Neuronal stem cell (in vitro differentiated cells): ENCODE results near the gene PRXL2A.
"Not testable (repeated sequence)": the region's sequence is repeated elsewhere in the genome, so short reads cannot be mapped to it uniquely, and the experiment has no call there.

Experiments used
- DNase-seq: peaks from one replicate; pipeline ENCODE4 v3.0.0-alpha.2; 2013; ENCODE audit warnings: low spot score
- H2AFZ ChIP-seq: one replicate; pipeline ENCODE4 v1.6.1; 2013; ENCODE audit warnings: mild to moderate bottlenecking, low read length, inconsistent platforms
- H2AK5ac ChIP-seq: 2 replicates; pipeline ENCODE4 v1.6.1; 2013; ENCODE audit warnings: low read depth, mild to moderate bottlenecking, inconsistent platforms, low read length, moderate library complexity, mixed read lengths
- H2BK120ac ChIP-seq: 2 replicates; pipeline ENCODE4 v1.6.1; 2013; ENCODE audit warnings: low read depth, mild to moderate bottlenecking, inconsistent platforms, low read length, moderate library complexity, mixed read lengths
- H2BK12ac ChIP-seq: one replicate; pipeline ENCODE4 v1.6.1; 2013; ENCODE audit warnings: low read length, inconsistent platforms
- H2BK15ac ChIP-seq: 2 replicates; pipeline ENCODE4 v1.6.1; 2013; ENCODE audit warnings: mild to moderate bottlenecking, low read length, inconsistent platforms, mixed read lengths
- H2BK5ac ChIP-seq: one replicate; pipeline ENCODE4 v1.6.1; 2013; ENCODE audit warnings: inconsistent platforms, mild to moderate bottlenecking, low read length, moderate library complexity
- H3K14ac ChIP-seq: one replicate; pipeline ENCODE4 v1.6.1; 2013; ENCODE audit warnings: low read length, inconsistent platforms
- H3K18ac ChIP-seq: 2 replicates; pipeline ENCODE4 v1.6.1; 2013; ENCODE audit warnings: low read length, inconsistent platforms
- H3K23ac ChIP-seq: 2 replicates; pipeline ENCODE4 v1.6.1; 2013; ENCODE audit warnings: low read depth, mild to moderate bottlenecking, mixed read lengths, low read length, inconsistent platforms; ENCODE audit not compliant: poor library complexity
- H3K27ac ChIP-seq: replicated peaks from 3 replicates; pipeline ENCODE4 v1.5.1; 2013; ENCODE audit warnings: low read length, inconsistent platforms
- H3K27me3 ChIP-seq, 3 experiments: 2 replicates each; pipeline ENCODE4 v1.6.1; 2013; ENCODE audit warnings: low read length in 3 of 3, mild to moderate bottlenecking in 2 of 3, inconsistent platforms in 1 of 3, low read depth in 1 of 3, mixed read lengths in 1 of 3, moderate library complexity in 1 of 3; ENCODE audit not compliant: control insufficient read depth in 3 of 3, insufficient read depth in 3 of 3
- H3K36me3 ChIP-seq, 2 donors: replicated peaks in 1 of 2; 2 replicates each; pipeline ENCODE4 v1.6.1; 2013; ENCODE audit warnings: low read length in 2 of 2; ENCODE audit not compliant: control insufficient read depth in 2 of 2, insufficient read depth in 2 of 2
- H3K4ac ChIP-seq: 2 replicates; pipeline ENCODE4 v1.6.1; 2013; ENCODE audit warnings: inconsistent platforms, mild to moderate bottlenecking, low read length, moderate library complexity
- H3K4me1 ChIP-seq, 2 donors: 1 replicate in 1 of 2; 2 replicates in 1 of 2; pipeline ENCODE4 v1.6.1; 2013; ENCODE audit warnings: low read length in 2 of 2, low read depth in 1 of 2; ENCODE audit not compliant: control insufficient read depth in 2 of 2, insufficient read depth in 1 of 2
- H3K4me2 ChIP-seq: one replicate; pipeline ENCODE4 v1.6.1; 2013; ENCODE audit warnings: mild to moderate bottlenecking, low read length, inconsistent platforms; ENCODE audit not compliant: insufficient read depth, poor library complexity, severe bottlenecking
- H3K4me3 ChIP-seq, 2 donors: 2 replicates each; pipeline ENCODE4 v1.5.1; 2013; ENCODE audit warnings: low read length in 2 of 2, mild to moderate bottlenecking in 2 of 2, inconsistent platforms in 1 of 2, moderate library complexity in 1 of 2
- H3K79me1 ChIP-seq: one replicate; pipeline ENCODE4 v1.6.1; 2013; ENCODE audit warnings: low read depth, mild to moderate bottlenecking, inconsistent platforms, low read length, moderate library complexity
- H3K9ac ChIP-seq: one replicate; pipeline ENCODE4 v1.6.1; 2013; ENCODE audit warnings: mild to moderate bottlenecking, low read depth, low read length, inconsistent platforms; ENCODE audit not compliant: poor library complexity
- H3K9me3 ChIP-seq, 2 donors: replicated peaks in 1 of 2; 2 replicates each; pipeline versions ENCODE3 to v1.6.1; 2013; ENCODE audit warnings: low read length in 2 of 2, mild to moderate bottlenecking in 2 of 2, inconsistent platforms in 1 of 2, low read depth in 1 of 2, mixed read lengths in 1 of 2, moderate library complexity in 1 of 2; ENCODE audit not compliant: control insufficient read depth in 2 of 2, insufficient read depth in 1 of 2
- H4K8ac ChIP-seq: one replicate; pipeline ENCODE4 v1.6.1; 2013; ENCODE audit warnings: low read depth, mild to moderate bottlenecking, inconsistent platforms, low read length, moderate library complexity
- H4K91ac ChIP-seq: one replicate; pipeline ENCODE4 v1.6.1; 2013; ENCODE audit warnings: low read length, low read depth, mild to moderate bottlenecking, inconsistent platforms; ENCODE audit not compliant: poor library complexity
- WGBS, 2 donors: extraction: QIAGEN DNeasy Blood & Tissue Kit; methylation state at CpG; one replicate each; pipeline ENCODE4 v1.1.7; 2013; ENCODE audit warnings: missing lambda C conversion rate in 2 of 2, mixed read lengths in 1 of 2; ENCODE audit not compliant: insufficient read length in 2 of 2, insufficient replicate concordance in 1 of 2; ENCODE audit errors: extremely low coverage in 2 of 2; 5-methylcytosine and 5-hydroxymethylcytosine counted together

PRXL2A gene

DNA sequence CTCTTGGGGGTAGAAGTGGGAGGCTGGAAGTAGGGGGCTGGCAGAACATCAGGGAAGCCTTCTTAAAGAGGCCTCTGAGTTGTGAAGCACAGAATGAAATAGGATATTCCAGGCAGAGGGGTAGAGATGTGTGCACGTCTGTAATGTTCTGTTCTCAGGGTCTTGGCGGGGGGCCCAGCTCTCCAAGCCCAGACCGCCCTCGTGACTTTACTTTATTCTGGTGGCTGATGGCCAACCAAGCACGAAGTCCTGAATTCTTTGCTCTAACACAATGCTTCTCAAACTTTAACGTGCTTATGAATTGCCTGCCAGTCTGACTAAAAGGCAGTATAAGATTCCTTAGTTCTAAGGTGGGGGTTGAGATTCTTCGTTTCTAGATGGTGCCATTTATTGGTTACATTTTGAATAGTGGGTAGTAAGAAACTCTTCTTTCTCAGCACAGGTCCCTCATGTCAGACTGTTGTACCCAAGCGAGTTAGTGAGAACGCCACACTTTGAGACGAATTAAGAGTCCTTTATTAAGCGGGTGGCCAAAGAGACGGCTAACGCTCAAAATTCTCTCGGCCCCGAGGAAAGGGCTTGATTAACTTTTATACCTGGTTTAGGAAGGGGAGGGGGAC is 8.2 kb downstream of the PRXL2A start:
- H3K27ac ChIP-seq = peak overlapping the region; percentile 21
- H3K4me3 ChIP-seq = no peak overlapping the region
- no peak overlapping the region for H3K18ac ChIP-seq
- no peaks in the 10 kb centered on the region for H3K9me3 ChIP-seq
- H2BK5ac ChIP-seq = no peak overlapping the region
- no peak overlapping the region for H4K8ac ChIP-seq
- H2AK5ac ChIP-seq = no peak overlapping the region
- no CpG with 5 or more reads among the region's 15 CpGs for WGBS, 2 donors
- H2AFZ ChIP-seq = no peak overlapping the region
- DNase-seq = no peak
- H3K4ac ChIP-seq = no peak overlapping the region
- H3K14ac ChIP-seq = no peak overlapping the region
- H3K27me3 ChIP-seq = no peaks in the 10 kb centered on the region
- no peak overlapping the region for H4K91ac ChIP-seq
- no peak overlapping the region for H2BK12ac ChIP-seq
- no peak overlapping the region for H3K9ac ChIP-seq
- no peak overlapping the region for H3K4me2 ChIP-seq
- H2BK15ac ChIP-seq = no peak overlapping the region
- peaks cover 6 to 50% of the 10 kb centered on the region in 2 donors for H3K36me3 ChIP-seq
- H3K79me1 ChIP-seq = peaks cover 12% of the 10 kb centered on the region
- peaks cover 14 to 34% of the 10 kb centered on the region in 2 donors for H3K4me1 ChIP-seq
- H2BK120ac ChIP-seq = no peak overlapping the region
- no peak overlapping the region for H3K23ac ChIP-seq

DNA sequence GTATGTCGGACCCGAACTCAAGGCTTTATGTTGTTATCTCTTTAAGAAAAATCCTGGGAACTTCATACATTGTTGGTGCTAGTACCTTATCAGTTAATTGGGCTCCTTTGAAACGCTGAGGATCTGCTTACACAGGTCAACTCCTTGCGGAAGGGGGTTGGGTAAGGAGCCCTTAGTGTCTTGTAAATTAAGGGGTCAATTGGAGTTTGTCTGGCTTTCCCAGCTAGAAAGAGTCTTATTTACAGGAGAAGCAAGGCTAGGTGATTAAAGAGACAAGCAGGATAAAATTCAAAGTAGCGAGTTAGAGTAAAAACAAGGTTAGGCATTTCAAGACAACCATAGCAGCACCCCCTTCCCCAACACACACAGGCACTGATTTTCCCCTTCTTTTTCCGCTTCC is 8.9 kb downstream of the PRXL2A start:
- H2BK5ac ChIP-seq, H3K4me3 ChIP-seq, H2BK15ac ChIP-seq, H3K14ac ChIP-seq, H3K9ac ChIP-seq, H3K27me3 ChIP-seq, H3K23ac ChIP-seq, DNase-seq, H3K27ac ChIP-seq, H3K9me3 ChIP-seq, H4K8ac ChIP-seq, H3K4me2 ChIP-seq, H2BK120ac ChIP-seq, H2BK12ac ChIP-seq, H2AK5ac ChIP-seq, H3K18ac ChIP-seq, H4K91ac ChIP-seq, H2AFZ ChIP-seq, H3K4ac ChIP-seq: not testable (repeated sequence)
- peaks cover 9 to 52% of the 10 kb centered on the region in 2 donors for H3K36me3 ChIP-seq
- peaks cover 14 to 34% of the 10 kb centered on the region in 2 donors for H3K4me1 ChIP-seq
- peaks cover 12% of the 10 kb centered on the region for H3K79me1 ChIP-seq
- no CpG with 5 or more reads among the region's 6 CpGs for WGBS, 2 donors

DNA sequence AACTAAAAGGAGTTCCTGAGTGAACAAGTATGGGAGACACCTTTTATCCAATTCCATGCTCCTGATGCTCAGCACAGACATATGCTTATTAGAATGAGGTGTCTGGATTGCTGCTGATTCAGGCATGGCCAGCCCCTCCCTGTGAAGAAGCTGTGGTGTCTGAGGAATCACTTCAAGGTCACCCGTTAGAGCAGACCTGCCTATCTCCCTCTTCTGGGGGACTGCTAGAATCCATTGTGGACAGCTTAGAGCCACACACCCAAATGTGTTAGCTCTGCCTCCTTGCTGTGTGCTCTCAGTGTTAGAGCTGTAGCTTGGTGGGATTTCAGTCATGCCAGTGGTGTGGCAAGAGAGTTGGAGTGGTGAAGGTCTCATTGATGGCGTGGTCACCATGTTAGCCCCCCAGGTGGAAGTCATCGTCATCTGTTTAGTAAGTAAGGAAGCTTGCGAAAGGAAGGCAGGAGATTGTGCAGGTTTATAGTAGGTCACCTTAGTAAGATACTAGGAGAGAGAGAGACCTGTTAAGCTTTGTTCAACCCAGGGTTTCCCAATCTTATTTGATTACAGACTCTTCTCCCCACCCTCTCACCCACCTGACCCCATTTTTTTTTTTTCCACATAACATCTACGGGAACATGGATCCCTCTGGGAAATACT is 12.8 kb downstream of the PRXL2A start:
- WGBS, 2 donors = no CpG with 5 or more reads among the region's 5 CpGs
- Histone ChIP-seq H3K4me2 (no peak overlapping the region), H2AK5ac (no peak overlapping the region), H2BK5ac (no peak overlapping the region), H3K14ac (no peak overlapping the region), H2BK120ac (no peak overlapping the region), H3K79me1 (peaks cover 12% of the 10 kb centered on the region), H3K27me3 (no peaks in the 10 kb centered on the region), H3K4me3 (no peak overlapping the region), H3K9me3 (no peaks in the 10 kb centered on the region), H3K4me1 (peaks cover 7 to 11% of the 10 kb centered on the region in 2 donors), H4K8ac (no peak overlapping the region), H2BK12ac (no peak overlapping the region), H2AFZ (no peak overlapping the region), H3K9ac (no peak overlapping the region), H3K23ac (no peak overlapping the region), H3K4ac (no peak overlapping the region), H4K91ac (no peak overlapping the region), H3K36me3 (peaks cover 30 to 71% of the 10 kb centered on the region in 2 donors), H3K27ac (no peak overlapping the region), H2BK15ac (no peak overlapping the region), H3K18ac (no peak overlapping the region)
- DNase-seq = no peak

DNA sequence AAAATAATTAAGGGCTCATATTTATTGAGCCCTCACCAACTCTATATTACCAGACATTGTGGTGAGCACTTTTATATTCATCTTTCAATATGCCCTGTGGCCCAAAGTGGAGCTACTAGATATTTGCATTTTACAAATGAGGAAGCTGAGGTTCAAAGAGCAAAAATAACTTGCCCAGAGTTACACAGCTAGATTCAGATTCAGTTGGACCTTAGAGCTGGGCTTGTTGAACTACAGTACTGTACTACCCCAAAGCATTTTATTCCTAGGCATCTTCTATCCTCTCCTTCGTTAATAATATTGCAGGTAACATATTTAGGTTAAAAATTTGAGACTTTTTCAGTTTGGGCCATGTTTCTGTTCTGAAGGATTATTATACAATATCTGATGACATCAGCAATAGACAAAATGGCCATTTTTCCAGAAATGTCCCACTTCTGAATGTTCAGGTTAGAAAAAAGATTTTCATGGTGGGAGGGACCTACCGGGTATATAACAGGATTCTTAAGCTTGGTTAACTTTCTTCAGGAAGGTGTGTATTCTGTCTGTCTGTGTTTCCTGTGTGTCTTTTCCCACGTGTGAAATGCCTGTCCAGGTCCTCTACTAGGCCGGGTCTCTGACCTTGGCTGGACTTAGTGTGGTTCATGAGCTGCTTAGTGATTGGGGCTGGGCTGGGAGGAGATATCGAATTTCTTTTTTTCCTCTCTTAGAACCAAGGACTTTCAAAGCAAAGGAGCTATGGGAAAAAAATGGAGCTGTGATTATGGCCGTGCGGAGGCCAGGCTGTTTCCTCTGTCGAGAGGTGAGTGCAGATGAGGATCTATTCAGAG is 13.6 kb downstream of the PRXL2A start:
- WGBS, 2 donors = no CpG with 5 or more reads among the region's 8 CpGs
- no peak overlapping the region for H2AK5ac ChIP-seq
- no peak overlapping the region for H3K14ac ChIP-seq
- no peak overlapping the region for H2BK120ac ChIP-seq
- no peak overlapping the region for H3K4me2 ChIP-seq
- peaks cover 12% of the 10 kb centered on the region for H3K79me1 ChIP-seq
- no peak overlapping the region for H3K27ac ChIP-seq
- H3K9me3 ChIP-seq = no peaks in the 10 kb centered on the region
- no peak overlapping the region for H3K4me3 ChIP-seq
- no peak overlapping the region for H3K18ac ChIP-seq
- no peak overlapping the region for H2BK12ac ChIP-seq
- DNase-seq = no peak
- H3K23ac ChIP-seq = no peak overlapping the region
- H4K91ac ChIP-seq = no peak overlapping the region
- peaks cover 34 to 78% of the 10 kb centered on the region in 2 donors for H3K36me3 ChIP-seq
- no peak overlapping the region for H3K4ac ChIP-seq
- H3K27me3 ChIP-seq = no peaks in the 10 kb centered on the region
- peaks cover 0 to 4% of the 10 kb centered on the region in 2 donors for H3K4me1 ChIP-seq
- no peak overlapping the region for H2AFZ ChIP-seq
- H3K9ac ChIP-seq = no peak overlapping the region
- H2BK5ac ChIP-seq = no peak overlapping the region
- H4K8ac ChIP-seq = no peak overlapping the region
- no peak overlapping the region for H2BK15ac ChIP-seq
